ENCODE data around the gene QSOX2.

Gene QSOX2

GRCh38 chr9:136245219-136246150 lies at the start of gene QSOX2:
TSS of gene QSOX2 (minus strand) at chr9:136245812. CDS start at chr9:136245803, 9 bp downstream.
- DNase-seq (ENCODE audit: low spot score) = peak; percentile 90

- DNase-seq (ENCODE audit: low spot score) = no peak
These were observed 49.4 kb upstream of the QSOX2 start for GRCh38 chr9:136295055-136295454.

DNA sequence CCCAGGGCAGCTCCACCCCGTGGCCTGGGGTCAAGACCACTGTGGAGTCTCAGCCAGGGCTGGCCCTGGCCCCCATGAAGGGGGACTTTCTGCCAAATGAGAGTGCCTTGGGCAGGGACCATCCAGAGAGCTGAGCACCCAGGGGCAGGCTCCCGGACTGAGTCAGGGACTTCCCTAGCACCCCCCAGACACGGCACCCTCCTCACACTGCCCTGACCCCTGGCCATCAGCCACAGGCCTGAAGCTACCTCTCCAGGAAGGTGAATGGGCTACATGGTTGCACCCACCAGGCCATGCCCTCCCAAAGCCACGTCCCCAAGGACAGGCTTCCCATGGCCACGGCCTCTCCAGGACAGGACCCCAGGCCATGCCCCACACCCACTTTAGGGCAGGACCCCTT lies 48.8 kb upstream of the QSOX2 start:
- no peak for DNase-seq (ENCODE audit: low spot score)

GRCh38 chr9:136293476-136294077 lies 48.0 kb upstream of the QSOX2 start:
- DNase-seq (ENCODE audit: low spot score) = no peak

GRCh38 chr9:136292591-136293448 lies 47.2 kb upstream of the QSOX2 start:
- DNase-seq (ENCODE audit: low spot score) = no peak

GRCh38 chr9:136292026-136292538 lies 46.5 kb upstream of the QSOX2 start:
- DNase-seq (ENCODE audit: low spot score) = no peak

DNA sequence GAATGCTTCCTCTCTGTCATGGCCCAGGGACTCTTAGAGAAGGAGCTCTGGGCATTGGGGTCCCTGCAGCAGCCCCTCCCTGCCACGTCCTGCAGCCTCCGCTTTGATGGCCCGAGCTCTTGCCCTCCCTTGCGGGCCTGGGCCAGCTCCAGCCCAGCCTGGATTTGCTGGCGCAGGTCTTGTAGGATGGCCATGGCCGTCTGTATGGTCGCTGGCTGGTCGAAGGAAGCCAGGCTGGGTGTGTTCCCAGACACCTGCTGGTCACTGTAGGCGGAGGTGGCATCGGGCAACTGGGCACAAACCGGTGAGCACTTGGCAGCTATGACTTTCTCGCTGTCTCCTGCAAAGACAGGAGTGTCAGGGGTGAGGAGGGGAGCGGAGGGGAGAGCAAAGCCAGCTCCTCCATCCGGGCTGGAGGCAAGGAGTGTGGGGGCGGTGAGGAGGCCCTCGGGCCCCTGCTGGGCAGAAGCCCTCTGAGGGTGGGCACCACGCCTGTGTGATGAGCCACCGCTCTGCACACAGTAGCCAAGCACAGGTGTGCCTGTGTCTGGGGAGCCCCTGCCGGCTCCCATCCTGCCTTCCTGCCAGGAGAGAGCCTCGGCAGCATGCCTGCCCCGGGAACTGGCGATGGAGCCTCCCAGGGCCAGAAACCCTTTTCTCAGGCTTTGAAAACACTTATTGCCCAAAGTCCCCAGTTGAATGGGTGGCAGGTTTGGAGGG lies 45.9 kb upstream of the QSOX2 start:
- DNase-seq (ENCODE audit: low spot score) = no peak

DNA sequence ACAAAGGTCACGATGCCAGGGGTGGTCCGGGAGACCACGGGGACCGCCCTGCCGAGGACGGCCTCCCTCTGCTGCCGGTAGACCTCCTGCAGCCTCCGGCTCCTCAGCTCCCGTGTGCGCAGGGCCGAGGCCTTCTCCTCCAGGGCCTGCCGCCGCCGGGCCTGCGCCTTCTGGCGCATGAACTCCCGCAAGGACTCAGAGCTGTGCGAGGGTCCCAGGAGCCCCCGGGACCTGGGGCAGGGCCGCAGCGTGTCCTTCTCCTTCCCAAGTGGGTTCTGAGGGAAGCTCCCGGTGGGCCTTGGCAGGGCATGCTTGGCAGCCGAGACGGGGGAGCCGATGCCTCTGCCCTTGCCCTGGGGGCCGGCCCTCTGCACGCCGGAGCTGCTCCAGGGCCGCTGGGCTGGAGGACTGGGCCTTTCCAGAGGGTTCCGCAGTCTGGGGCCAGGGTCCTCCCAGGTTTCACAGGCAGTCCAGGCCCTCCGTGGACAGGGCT lies 44.9 kb upstream of the QSOX2 start:
- no peak for DNase-seq (ENCODE audit: low spot score)

- no peak for DNase-seq (ENCODE audit: low spot score)
These were observed 44.3 kb upstream of the QSOX2 start for GRCh38 chr9:136289651-136290507.

- DNase-seq (ENCODE audit: low spot score) = no peak
These were observed 42.5 kb upstream of the QSOX2 start for GRCh38 chr9:136287960-136288753.

GRCh38 chr9:136286987-136287379 lies 41.4 kb upstream of the QSOX2 start:
- no peak for DNase-seq (ENCODE audit: low spot score)

- no peak for DNase-seq (ENCODE audit: low spot score)
These were observed 40.9 kb upstream of the QSOX2 start for GRCh38 chr9:136286359-136286986.

DNA sequence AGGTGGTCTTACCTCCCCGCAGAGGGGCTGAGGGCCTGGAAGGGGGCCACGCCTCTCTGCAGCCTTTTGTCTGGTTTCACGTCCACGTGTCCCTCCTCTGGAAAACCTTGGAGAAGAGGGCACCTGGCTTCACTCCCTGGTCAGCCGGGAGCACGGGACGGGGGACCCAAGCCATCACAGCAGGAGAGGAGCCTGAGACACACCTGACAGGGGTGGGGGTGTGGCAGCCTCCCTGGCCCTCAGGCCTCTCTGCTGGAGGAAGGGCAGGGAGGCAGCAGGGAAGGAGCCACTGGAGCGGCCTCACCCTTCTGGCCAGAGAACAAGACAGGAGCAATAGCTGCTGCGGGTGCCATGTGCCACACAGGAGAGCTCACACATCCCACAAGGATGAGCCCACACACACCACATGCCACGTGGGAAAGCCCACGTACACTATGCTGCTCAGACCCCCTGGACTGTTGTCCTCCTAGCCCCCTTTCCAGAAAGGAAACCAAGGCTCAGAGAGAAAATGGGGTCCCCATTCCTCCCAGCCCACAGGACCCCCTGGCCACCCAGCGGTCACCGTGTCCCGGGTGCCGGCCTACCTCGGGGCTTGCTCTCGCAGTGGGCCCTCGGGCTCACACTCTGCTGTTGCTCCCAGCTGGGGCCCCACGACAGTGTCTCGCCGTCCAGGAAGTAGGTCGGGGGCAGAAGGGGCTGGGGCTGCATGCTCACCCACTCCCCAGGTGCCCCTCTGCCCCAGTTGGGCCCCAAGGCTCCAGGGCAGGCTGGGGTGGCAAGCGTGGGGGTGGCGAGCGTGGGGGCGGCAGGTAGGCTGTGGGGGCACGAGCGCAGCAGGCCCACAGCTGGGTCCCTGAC lies 40.1 kb upstream of the QSOX2 start:
- no peak for DNase-seq (ENCODE audit: low spot score)

DNA sequence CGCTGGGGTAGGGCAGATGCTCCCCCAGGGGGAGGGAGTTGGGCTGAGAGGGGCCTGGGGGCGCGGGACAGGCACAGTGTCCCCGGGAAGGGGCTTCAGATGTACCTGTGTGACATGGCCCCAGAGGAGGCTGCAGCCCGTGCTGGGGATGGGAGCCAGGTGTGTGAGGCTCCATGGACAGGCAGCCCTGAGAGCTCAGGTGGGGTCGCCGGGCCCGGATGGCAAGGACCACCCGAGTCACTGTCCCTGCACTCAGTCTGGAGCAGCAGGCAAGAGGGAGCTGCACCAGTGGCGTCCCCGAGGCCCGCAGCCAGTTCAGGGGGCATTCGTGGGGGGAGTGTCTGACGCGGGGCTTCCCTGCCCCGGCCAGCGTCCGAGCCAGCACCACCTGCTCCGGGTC lies 39.3 kb upstream of the QSOX2 start:
- no peak for DNase-seq (ENCODE audit: low spot score)

GRCh38 chr9:136284311-136284710 lies 38.7 kb upstream of the QSOX2 start:
- no peak for DNase-seq (ENCODE audit: low spot score)

DNA sequence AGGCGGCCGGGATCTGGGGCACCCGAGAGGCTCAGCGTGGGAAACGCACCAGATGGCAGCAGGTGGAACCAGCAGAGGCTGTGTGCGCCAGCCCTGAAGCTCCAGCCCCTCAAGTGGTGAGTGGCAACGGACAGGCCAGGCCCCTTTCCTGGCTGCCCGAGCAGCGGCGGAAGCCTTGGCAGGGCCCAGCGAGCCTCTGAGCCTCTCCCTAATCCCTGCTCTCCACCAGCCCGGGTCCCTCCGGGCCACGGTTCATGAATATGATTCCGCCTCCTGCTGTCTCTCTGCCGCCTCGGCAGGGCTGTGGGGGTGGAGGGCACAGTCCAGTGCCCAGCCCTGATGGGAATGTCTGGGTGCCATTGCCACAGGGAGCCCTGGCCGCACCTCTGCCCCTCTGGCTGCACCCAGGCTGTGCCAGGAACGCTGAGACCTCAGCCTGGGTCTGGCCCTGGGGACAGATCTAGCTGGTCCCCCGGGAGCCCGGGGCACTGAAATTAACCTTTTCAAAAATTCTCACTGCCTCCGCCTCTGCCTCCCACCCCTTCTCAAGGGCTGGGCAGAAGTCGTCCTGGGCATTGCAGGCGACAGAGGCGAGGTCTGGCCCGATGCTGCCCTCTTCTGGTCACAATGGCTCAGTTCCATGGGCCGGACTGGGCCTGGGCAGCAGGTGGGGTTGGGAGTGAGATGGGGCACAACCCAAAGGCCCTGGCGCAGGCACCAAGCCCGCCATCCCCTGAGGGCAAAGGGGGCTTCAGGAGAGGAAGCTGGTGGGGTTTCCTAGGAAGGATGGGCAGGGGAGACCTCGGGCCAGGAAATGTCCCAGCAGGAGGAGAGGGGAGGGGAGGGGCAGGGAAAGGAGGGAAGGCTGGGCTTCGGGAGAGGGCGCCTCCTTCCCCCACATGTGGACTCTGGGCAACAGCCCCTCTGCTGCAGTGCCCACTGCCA lies 38.0 kb upstream of the QSOX2 start:
- peak; percentile 89 for DNase-seq (ENCODE audit: low spot score)

- no peak for DNase-seq (ENCODE audit: low spot score)
These were observed 36.8 kb upstream of the QSOX2 start for GRCh38 chr9:136282272-136282861.
